GM23338 (cell line): ENCODE results near the gene MPDU1. TPM values are rescaled to one million over a fixed set of nuclear protein-coding genes. Genes with fewer than 3 reads are reported as not detected.

Source experiments
- ATAC-seq: fragments of 200-7000 bp; cut with Tn5 transposase; 3 replicates; pipeline ENCODE4 v1.9.1; 2020
- DNase-seq: peaks from one replicate; pipeline ENCODE4 v3.0.0-alpha.2; 2015; ENCODE audit warnings: low spot score
- H2AFZ ChIP-seq: fragments of 200-600 bp; sonication (generic); 2 replicates; pipeline ENCODE4 v1.8.0; 2016; ENCODE audit warnings: antibody characterized with exemption, mild to moderate bottlenecking, moderate library complexity
- H3F3A ChIP-seq: fragments of 200-600 bp; sonication (generic); replicated peaks from 2 replicates; pipeline ENCODE4 v1.8.0; 2017; ENCODE audit warnings: antibody characterized with exemption, mixed run types, low read depth
- H3K27ac ChIP-seq: fragments of 200-600 bp; sonication (generic); 2 replicates; pipeline ENCODE4 v1.6.1; 2016; ENCODE audit warnings: low read depth
- H3K27me3 ChIP-seq: fragments of 200-600 bp; sonication (generic); 2 replicates; pipeline ENCODE4 v1.8.0; 2016; ENCODE audit warnings: mild to moderate bottlenecking, mixed run types, moderate library complexity; ENCODE audit not compliant: insufficient read depth
- H3K36me3 ChIP-seq: fragments of 200-600 bp; sonication (generic); 2 replicates; pipeline ENCODE4 v1.8.0; 2016; ENCODE audit warnings: mild to moderate bottlenecking; ENCODE audit not compliant: insufficient read depth
- H3K4me1 ChIP-seq: fragments of 200-600 bp; sonication (generic); 2 replicates; pipeline ENCODE4 v1.8.0; 2016; ENCODE audit warnings: mild to moderate bottlenecking, moderate library complexity; ENCODE audit not compliant: insufficient read depth
- H3K4me2 ChIP-seq: fragments of 200-600 bp; sonication (generic); 2 replicates; pipeline ENCODE4 v1.7.1; 2017; ENCODE audit warnings: mixed run types
- H3K4me3 ChIP-seq: fragments of 200-600 bp; sonication (generic); 2 replicates; pipeline ENCODE4 v1.6.1; 2016; ENCODE audit warnings: mixed run types
- H3K79me2 ChIP-seq: fragments of 200-600 bp; sonication (generic); replicated peaks from 2 replicates; pipeline ENCODE4 v1.8.0; 2017; ENCODE audit warnings: mild to moderate bottlenecking; ENCODE audit not compliant: insufficient read depth
- H3K9me2 ChIP-seq: fragments of 200-600 bp; sonication (generic); 2 replicates; pipeline ENCODE4 v1.8.0; 2017; ENCODE audit not compliant: insufficient read depth
- H4K20me1 ChIP-seq: fragments of 200-600 bp; sonication (generic); replicated peaks from 2 replicates; pipeline ENCODE4 v1.8.0; 2017; ENCODE audit warnings: mild to moderate bottlenecking; ENCODE audit not compliant: insufficient read depth
- H3K27ac Mint-ChIP-seq: 2 replicates; pipeline ENCODE4 v1.8.0; 2020; ENCODE audit warnings: inconsistent platforms, mild to moderate bottlenecking, moderate library complexity, mixed read lengths
- H3K27me3 Mint-ChIP-seq: 3 replicates; pipeline ENCODE4 v1.8.0; 2022; ENCODE audit warnings: low read depth, mild to moderate bottlenecking, moderate library complexity, mixed read lengths, inconsistent platforms; ENCODE audit not compliant: insufficient read depth, poor library complexity
- H3K36me3 Mint-ChIP-seq: 3 replicates; pipeline ENCODE4 v1.8.0; 2021; ENCODE audit warnings: low read depth, mild to moderate bottlenecking, inconsistent platforms, moderate library complexity, mixed read lengths
- H3K4me1 Mint-ChIP-seq: 3 replicates; pipeline ENCODE4 v1.8.0; 2020; ENCODE audit warnings: mild to moderate bottlenecking, inconsistent platforms, mixed read lengths
- H3K4me3 Mint-ChIP-seq: 3 replicates; pipeline ENCODE4 v1.8.0; 2021; ENCODE audit warnings: moderate library complexity, mild to moderate bottlenecking, inconsistent platforms, mixed read lengths
- H3K9me3 Mint-ChIP-seq: 3 replicates; pipeline ENCODE4 v1.8.0; 2020; ENCODE audit warnings: moderate library complexity, mild to moderate bottlenecking, inconsistent platforms, mixed read lengths
- EZH2 ChIP-seq: fragments of 200-600 bp; sonication (generic); IDR thresholded peaks from one replicate; pipeline ENCODE4 v1.8.0; 2017; ENCODE audit warnings: antibody characterized with exemption, mild to moderate bottlenecking, low read depth; ENCODE audit not compliant: unreplicated experiment
- JUNB ChIP-seq: IDR thresholded peaks from one replicate; pipeline ENCODE4 v1.6.1; 2016; ENCODE audit warnings: antibody characterized with exemption; ENCODE audit not compliant: unreplicated experiment
- REST ChIP-seq: IDR thresholded peaks from one replicate; pipeline ENCODE4 v1.6.1; 2018; ENCODE audit warnings: antibody characterized with exemption; ENCODE audit not compliant: unreplicated experiment
- STAT1 ChIP-seq: IDR thresholded peaks from one replicate; pipeline ENCODE4 v1.6.1; 2016; ENCODE audit warnings: antibody characterized with exemption; ENCODE audit not compliant: unreplicated experiment
- ZNF462 ChIP-seq: fragments of 250-450 bp; sonication (Bioruptor Pico); IDR thresholded peaks from 2 replicates; pipeline ENCODE4 v1.5.0; 2020; ENCODE audit warnings: mild to moderate bottlenecking, moderate library complexity
- polyA plus RNA-seq: library from polyadenylated mRNA; unstranded; fragments of >200 nt; fragmentation: Nextera tagmentation; extraction: Ambion mirVana; gene quantifications from 2 replicates; pipeline ENCODE4 v1.2.1, GENCODE V29; 2016
- total RNA-seq: library from RNA; depleted of rRNA; stranded (reverse); fragments of >200 nt; shearing (Covaris generic); gene quantifications from 2 replicates; pipeline ENCODE4 v1.2.3, GENCODE V29; 2014
- TF ChIP-seq, protein P1 (sequence below), 2 experiments: fragments of 200-600 bp in 1 of 2; sonication (generic) in 1 of 2; conservative IDR thresholded peaks; 2 replicates each; pipeline versions ENCODE4 v1.5.1 to v1.6.1; 2016 to 2017; ENCODE audit warnings: antibody characterized with exemption in 2 of 2, low read depth in 2 of 2, mild to moderate bottlenecking in 2 of 2, moderate library complexity in 1 of 2

The MPDU1 gene
- total and polyA plus RNA-seq, 2 experiments from 2014 or later = 65.1 to 216 TPM

DNA sequence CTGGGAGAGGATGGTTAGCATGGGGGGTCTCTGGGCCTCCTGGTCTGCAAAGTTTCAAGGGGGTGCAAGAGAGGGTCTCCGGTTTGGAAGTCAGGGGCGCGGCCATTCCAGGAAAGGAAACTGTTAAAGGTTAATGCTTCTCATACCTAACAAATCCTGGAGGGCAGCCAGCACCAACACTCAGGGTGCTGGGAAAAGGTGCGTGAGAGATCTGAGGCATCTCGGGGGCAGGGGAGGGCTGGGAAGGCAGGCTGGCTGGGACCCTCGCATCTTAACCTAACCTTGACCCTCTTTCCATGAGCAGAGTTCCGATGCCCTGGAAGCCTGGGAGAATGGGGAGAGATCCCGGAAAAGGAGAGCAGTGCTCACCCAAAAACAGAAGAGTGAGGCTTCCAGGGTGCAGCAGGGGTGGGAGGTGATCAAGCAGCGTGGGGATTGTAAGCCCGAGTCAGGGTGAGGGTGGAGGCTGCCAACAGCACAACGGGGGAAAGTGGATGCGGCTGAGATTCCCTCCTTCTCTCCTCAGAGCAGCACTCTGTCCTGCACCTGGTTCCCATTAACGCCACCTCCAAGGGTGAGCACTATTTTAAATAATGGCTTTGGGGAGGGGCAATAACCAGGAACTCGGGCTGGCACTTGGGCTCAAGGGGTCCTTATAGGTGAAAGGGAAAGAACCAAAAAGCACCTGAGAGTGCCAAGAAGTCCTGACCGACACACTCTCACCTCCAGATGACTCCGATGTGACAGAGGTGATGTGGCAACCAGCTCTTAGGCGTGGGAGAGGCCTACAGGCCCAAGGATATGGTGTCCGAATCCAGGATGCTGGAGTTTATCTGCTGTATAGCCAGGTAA, 24.1 kb upstream of the MPDU1 start:
- TF ChIP-seq STAT1 (no peak), EZH2 (no peak), ZNF462 (no peak), REST (no peak), JUNB (no peak)
- TF ChIP-seq, protein P1, sequence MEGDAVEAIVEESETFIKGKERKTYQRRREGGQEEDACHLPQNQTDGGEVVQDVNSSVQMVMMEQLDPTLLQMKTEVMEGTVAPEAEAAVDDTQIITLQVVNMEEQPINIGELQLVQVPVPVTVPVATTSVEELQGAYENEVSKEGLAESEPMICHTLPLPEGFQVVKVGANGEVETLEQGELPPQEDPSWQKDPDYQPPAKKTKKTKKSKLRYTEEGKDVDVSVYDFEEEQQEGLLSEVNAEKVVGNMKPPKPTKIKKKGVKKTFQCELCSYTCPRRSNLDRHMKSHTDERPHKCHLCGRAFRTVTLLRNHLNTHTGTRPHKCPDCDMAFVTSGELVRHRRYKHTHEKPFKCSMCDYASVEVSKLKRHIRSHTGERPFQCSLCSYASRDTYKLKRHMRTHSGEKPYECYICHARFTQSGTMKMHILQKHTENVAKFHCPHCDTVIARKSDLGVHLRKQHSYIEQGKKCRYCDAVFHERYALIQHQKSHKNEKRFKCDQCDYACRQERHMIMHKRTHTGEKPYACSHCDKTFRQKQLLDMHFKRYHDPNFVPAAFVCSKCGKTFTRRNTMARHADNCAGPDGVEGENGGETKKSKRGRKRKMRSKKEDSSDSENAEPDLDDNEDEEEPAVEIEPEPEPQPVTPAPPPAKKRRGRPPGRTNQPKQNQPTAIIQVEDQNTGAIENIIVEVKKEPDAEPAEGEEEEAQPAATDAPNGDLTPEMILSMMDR (conservative IDR thresholded peaks at IDR 0.05; ENCODE audit: low read depth in 2 of 2) = no peak
- Histone ChIP-seq H2AFZ (no peak overlapping the region), H3K27ac (peak overlapping the region; percentile 86), H3K36me3 (peaks cover 7% of the 10 kb centered on the region; the same call in 1 of the 2 replicates), H4K20me1 (peaks cover 6% of the 10 kb centered on the region), H3K4me1 (peaks cover 45% of the 10 kb centered on the region), H3K79me2 (peaks cover 26% of the 10 kb centered on the region), H3K27me3 (no peaks in the 10 kb centered on the region), H3K9me2 (no peaks in the 10 kb centered on the region), H3K4me2 (peak overlapping the region; percentile 49), H3F3A (peaks cover 33% of the 10 kb centered on the region), H3K4me3 (peak overlapping the region; percentile 96; the same call in 1 of the 2 replicates)
- H3K27me3 Mint-ChIP-seq = peaks cover 27% of the 10 kb centered on the region
- DNase-seq (no peak), ATAC-seq (no peak)
- peaks cover 56% of the 10 kb centered on the region for H3K4me1 Mint-ChIP-seq
- peaks cover 17% of the 10 kb centered on the region for H3K36me3 Mint-ChIP-seq
- H3K9me3 Mint-ChIP-seq = no peaks in the 10 kb centered on the region
- peak overlapping the region; percentile 92 for H3K27ac Mint-ChIP-seq
- H3K4me3 Mint-ChIP-seq = peak overlapping the region; percentile 93
